ENCODE measurements around the gene BORCS5.

DNA sequence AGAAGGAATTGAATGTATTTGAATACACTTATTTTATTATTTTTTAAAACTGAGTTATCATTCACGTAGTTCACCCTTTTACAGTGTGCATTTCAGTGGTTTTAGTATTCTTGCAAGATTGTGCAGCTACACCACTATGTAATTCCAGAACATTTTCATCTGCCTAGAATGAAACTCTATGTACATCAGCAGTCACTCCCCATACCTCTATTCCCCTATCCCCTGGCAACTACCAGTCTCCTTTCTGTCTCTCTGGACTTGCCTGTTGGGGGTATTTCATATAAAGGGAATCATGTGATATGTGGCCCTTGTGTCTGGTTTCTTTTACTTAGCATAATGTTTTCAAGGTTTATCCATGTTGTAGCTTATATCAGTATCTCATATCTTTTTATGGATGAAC lies 96.8 kb downstream of the BORCS5 start:
- TF ChIP-seq, protein P1, sequence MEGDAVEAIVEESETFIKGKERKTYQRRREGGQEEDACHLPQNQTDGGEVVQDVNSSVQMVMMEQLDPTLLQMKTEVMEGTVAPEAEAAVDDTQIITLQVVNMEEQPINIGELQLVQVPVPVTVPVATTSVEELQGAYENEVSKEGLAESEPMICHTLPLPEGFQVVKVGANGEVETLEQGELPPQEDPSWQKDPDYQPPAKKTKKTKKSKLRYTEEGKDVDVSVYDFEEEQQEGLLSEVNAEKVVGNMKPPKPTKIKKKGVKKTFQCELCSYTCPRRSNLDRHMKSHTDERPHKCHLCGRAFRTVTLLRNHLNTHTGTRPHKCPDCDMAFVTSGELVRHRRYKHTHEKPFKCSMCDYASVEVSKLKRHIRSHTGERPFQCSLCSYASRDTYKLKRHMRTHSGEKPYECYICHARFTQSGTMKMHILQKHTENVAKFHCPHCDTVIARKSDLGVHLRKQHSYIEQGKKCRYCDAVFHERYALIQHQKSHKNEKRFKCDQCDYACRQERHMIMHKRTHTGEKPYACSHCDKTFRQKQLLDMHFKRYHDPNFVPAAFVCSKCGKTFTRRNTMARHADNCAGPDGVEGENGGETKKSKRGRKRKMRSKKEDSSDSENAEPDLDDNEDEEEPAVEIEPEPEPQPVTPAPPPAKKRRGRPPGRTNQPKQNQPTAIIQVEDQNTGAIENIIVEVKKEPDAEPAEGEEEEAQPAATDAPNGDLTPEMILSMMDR (IDR thresholded peaks at IDR 0.05) = no peak
- no peak for TF ChIP-seq POLR2A (IDR thresholded peaks at IDR 0.05)
